ENCODE measurements around the gene NCAM1. TPM values are rescaled to one million over a fixed set of nuclear protein-coding genes. Genes with fewer than 3 reads are reported as not detected.

Gene NCAM1
- total RNA-seq, 1 experiment from 2014 or later = 0.22 TPM

GRCh38 chr11:113201054-113201818 is 240.0 kb downstream of the NCAM1 start:
- intact Hi-C loops (cut with micrococcal nuclease) = no loop called here
- Histone ChIP-seq H3K36me3 (ENCODE audit: control insufficient read depth in 1 of 2, insufficient read depth in 2 of 2, low read length in 2 of 2) (no peaks in the 10 kb centered on the region), H3K9me2 (ENCODE audit: insufficient read depth) (no peaks in the 10 kb centered on the region), H3K4me3 (replicated peaks in 1 of 2; ENCODE audit: low read depth in 1 of 2, low read length in 2 of 2) (no peak overlapping the region), H3K4me1 (ENCODE audit: control insufficient read depth in 1 of 2, insufficient read depth in 2 of 2, low read length in 2 of 2) (no peaks in the 10 kb centered on the region), H3K79me2 (ENCODE audit: insufficient read depth, low read length) (no peaks in the 10 kb centered on the region), H3K9ac (ENCODE audit: low read length) (no peak overlapping the region), H3K27me3 (ENCODE audit: insufficient read depth, low read length) (peaks cover 44% of the 10 kb centered on the region), H3K9me3 (ENCODE audit: control insufficient read depth in 1 of 2, insufficient read depth in 1 of 2, low read depth in 1 of 2, low read length in 2 of 2) (no peaks in the 10 kb centered on the region), H4K20me1 (ENCODE audit: insufficient read depth) (no peaks in the 10 kb centered on the region), H3K4me2 (ENCODE audit: low read length) (no peak overlapping the region), H2AFZ (ENCODE audit: low read depth, low read length, poor library complexity, severe bottlenecking) (no peak overlapping the region), H3K27ac (ENCODE audit: low read depth, low read length) (no peak overlapping the region)
- ChIA-PET POLR2A (no interaction called here), RAD21 (ENCODE audit: low non-redundant PET in 1 of 2, low total read pairs in 2 of 2, uncharacterized antibody in 2 of 2, unreplicated experiment in 2 of 2) (no interaction called here), CTCF (no interaction called here)
- no peak for DNase-seq (ENCODE audit: low read depth, low spot score)
- TF ChIP-seq TCF7L2 (IDR thresholded peaks at IDR 0.05; ENCODE audit: borderline replicate concordance, extremely low read depth, insufficient read depth, insufficient read length) (no peak), EZH2 (IDR thresholded peaks at IDR 0.05) (no peak), CBX3 (IDR thresholded peaks at IDR 0.05; ENCODE audit: low read depth) (no peak), ELF1 (IDR thresholded peaks at IDR 0.05; ENCODE audit: borderline replicate concordance, low read depth) (no peak), RAD21 (IDR thresholded peaks at IDR 0.05; ENCODE audit: low read depth) (no peak), JUND (IDR thresholded peaks at IDR 0.05) (no peak), SIN3A (IDR thresholded peaks at IDR 0.05; ENCODE audit: low read depth) (no peak), EZH2phosphoT487 (IDR thresholded peaks at IDR 0.05; ENCODE audit: borderline replicate concordance) (no peak), SP1 (IDR thresholded peaks at IDR 0.05; ENCODE audit: low read depth) (no peak), ATF3 (IDR thresholded peaks at IDR 0.05) (no peak), FOSL1 (IDR thresholded peaks at IDR 0.05; ENCODE audit: low read depth) (no peak), ZBTB33 (IDR thresholded peaks at IDR 0.05; ENCODE audit: extremely low read depth, insufficient replicate concordance, low read length) (no peak), YY1 (IDR thresholded peaks at IDR 0.05; ENCODE audit: extremely low read depth, insufficient replicate concordance, low read depth, low read length) (no peak), ZNF274 (IDR thresholded peaks at IDR 0.05; ENCODE audit: low read depth, low read length) (no peak)
- TF ChIP-seq, protein P1, sequence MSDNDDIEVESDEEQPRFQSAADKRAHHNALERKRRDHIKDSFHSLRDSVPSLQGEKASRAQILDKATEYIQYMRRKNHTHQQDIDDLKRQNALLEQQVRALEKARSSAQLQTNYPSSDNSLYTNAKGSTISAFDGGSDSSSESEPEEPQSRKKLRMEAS (IDR thresholded peaks at IDR 0.05) = no peak
- TF ChIP-seq, protein P2, sequence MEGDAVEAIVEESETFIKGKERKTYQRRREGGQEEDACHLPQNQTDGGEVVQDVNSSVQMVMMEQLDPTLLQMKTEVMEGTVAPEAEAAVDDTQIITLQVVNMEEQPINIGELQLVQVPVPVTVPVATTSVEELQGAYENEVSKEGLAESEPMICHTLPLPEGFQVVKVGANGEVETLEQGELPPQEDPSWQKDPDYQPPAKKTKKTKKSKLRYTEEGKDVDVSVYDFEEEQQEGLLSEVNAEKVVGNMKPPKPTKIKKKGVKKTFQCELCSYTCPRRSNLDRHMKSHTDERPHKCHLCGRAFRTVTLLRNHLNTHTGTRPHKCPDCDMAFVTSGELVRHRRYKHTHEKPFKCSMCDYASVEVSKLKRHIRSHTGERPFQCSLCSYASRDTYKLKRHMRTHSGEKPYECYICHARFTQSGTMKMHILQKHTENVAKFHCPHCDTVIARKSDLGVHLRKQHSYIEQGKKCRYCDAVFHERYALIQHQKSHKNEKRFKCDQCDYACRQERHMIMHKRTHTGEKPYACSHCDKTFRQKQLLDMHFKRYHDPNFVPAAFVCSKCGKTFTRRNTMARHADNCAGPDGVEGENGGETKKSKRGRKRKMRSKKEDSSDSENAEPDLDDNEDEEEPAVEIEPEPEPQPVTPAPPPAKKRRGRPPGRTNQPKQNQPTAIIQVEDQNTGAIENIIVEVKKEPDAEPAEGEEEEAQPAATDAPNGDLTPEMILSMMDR (IDR thresholded peaks at IDR 0.05 in 2 of 3, conservative IDR thresholded peaks at IDR 0.05 in 1 of 3; ENCODE audit: borderline replicate concordance in 1 of 3, insufficient read depth in 1 of 3, low read depth in 2 of 3, low read length in 2 of 3) = no peak
- ATAC-seq = no peak
- BruUV-seq (replicated peaks) = no TSS peak
